Thyroid gland (tissue), 4 donors: ENCODE results near the gene PDE8B.

Source experiments
- POLR2A ChIP-seq, 2 donors: fragments of 450-650 bp; IDR thresholded peaks; one replicate each; pipeline ENCODE4 v1.6.1; 2017; ENCODE audit warnings: antibody characterized with exemption in 2 of 2, mild to moderate bottlenecking in 2 of 2, moderate library complexity in 1 of 2
- TF ChIP-seq, protein P1 (sequence below), 6 experiments: fragments of 200-600 bp in 3 of 6; fragments of 450-650 bp in 3 of 6; sonication (generic) in 3 of 6; IDR thresholded peaks; one replicate each; pipeline ENCODE4 v1.5.1; 2016 to 2019; ENCODE audit warnings: antibody characterized with exemption in 6 of 6, mild to moderate bottlenecking in 2 of 6, inconsistent platforms in 1 of 6, moderate library complexity in 1 of 6

GRCh38 chr5:77210964-77211690 lies 647 bp downstream of the PDE8B start:
- TF ChIP-seq POLR2A (IDR thresholded peaks at IDR 0.05): peak in 1 of 2 donors; percentile 92
- TF ChIP-seq, protein P1, sequence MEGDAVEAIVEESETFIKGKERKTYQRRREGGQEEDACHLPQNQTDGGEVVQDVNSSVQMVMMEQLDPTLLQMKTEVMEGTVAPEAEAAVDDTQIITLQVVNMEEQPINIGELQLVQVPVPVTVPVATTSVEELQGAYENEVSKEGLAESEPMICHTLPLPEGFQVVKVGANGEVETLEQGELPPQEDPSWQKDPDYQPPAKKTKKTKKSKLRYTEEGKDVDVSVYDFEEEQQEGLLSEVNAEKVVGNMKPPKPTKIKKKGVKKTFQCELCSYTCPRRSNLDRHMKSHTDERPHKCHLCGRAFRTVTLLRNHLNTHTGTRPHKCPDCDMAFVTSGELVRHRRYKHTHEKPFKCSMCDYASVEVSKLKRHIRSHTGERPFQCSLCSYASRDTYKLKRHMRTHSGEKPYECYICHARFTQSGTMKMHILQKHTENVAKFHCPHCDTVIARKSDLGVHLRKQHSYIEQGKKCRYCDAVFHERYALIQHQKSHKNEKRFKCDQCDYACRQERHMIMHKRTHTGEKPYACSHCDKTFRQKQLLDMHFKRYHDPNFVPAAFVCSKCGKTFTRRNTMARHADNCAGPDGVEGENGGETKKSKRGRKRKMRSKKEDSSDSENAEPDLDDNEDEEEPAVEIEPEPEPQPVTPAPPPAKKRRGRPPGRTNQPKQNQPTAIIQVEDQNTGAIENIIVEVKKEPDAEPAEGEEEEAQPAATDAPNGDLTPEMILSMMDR (IDR thresholded peaks at IDR 0.05): no peak
